Prostate gland (tissue), 2 donors: ENCODE results near the gene ABCA1.

ENCODE experiments used
- POLR2A ChIP-seq: fragments of 450-650 bp; IDR thresholded peaks from one replicate; pipeline ENCODE4 v1.6.1; 2016; ENCODE audit warnings: antibody characterized with exemption, mild to moderate bottlenecking
- TF ChIP-seq, protein P1 (sequence below), 4 experiments: fragments of 200-600 bp in 2 of 4; fragments of 450-650 bp in 2 of 4; sonication (generic) in 2 of 4; IDR thresholded peaks; 1 replicate in 3 of 4; 2 replicates in 1 of 4; pipeline ENCODE4 v1.5.1; 2016 to 2019; ENCODE audit warnings: antibody characterized with exemption in 4 of 4, mild to moderate bottlenecking in 2 of 4, moderate library complexity in 2 of 4

DNA sequence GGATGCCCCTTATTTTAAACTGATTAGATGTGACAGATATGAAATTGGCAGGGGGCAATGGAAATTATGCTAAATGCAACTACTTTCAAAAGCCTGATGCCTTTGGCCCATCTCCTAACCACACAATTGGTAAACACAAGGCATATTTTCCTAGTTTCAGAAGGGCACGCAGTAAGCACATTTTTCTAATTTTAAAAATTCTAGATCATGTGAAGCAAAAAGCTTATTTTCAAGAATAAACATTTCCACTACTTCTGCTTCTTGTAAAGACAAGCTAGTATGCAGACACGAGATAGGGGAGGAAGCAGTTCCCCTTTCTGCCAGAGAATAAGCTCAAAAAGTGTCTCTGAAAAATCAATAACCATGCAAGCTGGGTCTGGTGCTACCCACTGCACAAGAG lies 67.7 kb downstream of the ABCA1 start:
- TF ChIP-seq, protein P1, sequence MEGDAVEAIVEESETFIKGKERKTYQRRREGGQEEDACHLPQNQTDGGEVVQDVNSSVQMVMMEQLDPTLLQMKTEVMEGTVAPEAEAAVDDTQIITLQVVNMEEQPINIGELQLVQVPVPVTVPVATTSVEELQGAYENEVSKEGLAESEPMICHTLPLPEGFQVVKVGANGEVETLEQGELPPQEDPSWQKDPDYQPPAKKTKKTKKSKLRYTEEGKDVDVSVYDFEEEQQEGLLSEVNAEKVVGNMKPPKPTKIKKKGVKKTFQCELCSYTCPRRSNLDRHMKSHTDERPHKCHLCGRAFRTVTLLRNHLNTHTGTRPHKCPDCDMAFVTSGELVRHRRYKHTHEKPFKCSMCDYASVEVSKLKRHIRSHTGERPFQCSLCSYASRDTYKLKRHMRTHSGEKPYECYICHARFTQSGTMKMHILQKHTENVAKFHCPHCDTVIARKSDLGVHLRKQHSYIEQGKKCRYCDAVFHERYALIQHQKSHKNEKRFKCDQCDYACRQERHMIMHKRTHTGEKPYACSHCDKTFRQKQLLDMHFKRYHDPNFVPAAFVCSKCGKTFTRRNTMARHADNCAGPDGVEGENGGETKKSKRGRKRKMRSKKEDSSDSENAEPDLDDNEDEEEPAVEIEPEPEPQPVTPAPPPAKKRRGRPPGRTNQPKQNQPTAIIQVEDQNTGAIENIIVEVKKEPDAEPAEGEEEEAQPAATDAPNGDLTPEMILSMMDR (IDR thresholded peaks at IDR 0.05) = no peak
- TF ChIP-seq POLR2A = no peak
